ENCODE measurements around the gene RCL1.
A peak's percentile ranks its signal among the peaks of the same experiment; 100 is the strongest.

RCL1 gene

GRCh38 chr9:4811824-4812223 lies 19.1 kb downstream of the RCL1 start:
- DNase-seq (ENCODE audit: low read depth in 2 of 2) = no peak

GRCh38 chr9:4812858-4813257 lies 20.1 kb downstream of the RCL1 start:
- DNase-seq (ENCODE audit: low read depth in 2 of 2) = no peak

GRCh38 chr9:4814913-4815312 lies 22.2 kb downstream of the RCL1 start:
- no peak for DNase-seq (ENCODE audit: low read depth in 2 of 2)

- DNase-seq (ENCODE audit: low read depth in 2 of 2) = no peak
These were observed 22.7 kb downstream of the RCL1 start for GRCh38 chr9:4815381-4815956.

GRCh38 chr9:4820168-4820567 lies 27.4 kb downstream of the RCL1 start:
- DNase-seq (ENCODE audit: low read depth in 2 of 2) = no peak

- DNase-seq (ENCODE audit: low read depth in 2 of 2) = no peak
These were observed 28.4 kb downstream of the RCL1 start for GRCh38 chr9:4821133-4821532.

- no peak for DNase-seq (ENCODE audit: low read depth in 2 of 2)
These were observed 29.3 kb downstream of the RCL1 start for GRCh38 chr9:4822057-4822456.

GRCh38 chr9:4826417-4827166 lies 33.8 kb downstream of the RCL1 start:
- DNase-seq (ENCODE audit: low read depth in 2 of 2) = no peak

GRCh38 chr9:4827224-4827623 lies 34.5 kb downstream of the RCL1 start:
- no peak for DNase-seq (ENCODE audit: low read depth in 2 of 2)

- no peak for DNase-seq (ENCODE audit: low read depth in 2 of 2)
These were observed 36.0 kb downstream of the RCL1 start for GRCh38 chr9:4828761-4829160.

GRCh38 chr9:4829969-4830368 lies 37.2 kb downstream of the RCL1 start:
- DNase-seq (ENCODE audit: low read depth in 2 of 2) = no peak

GRCh38 chr9:4830699-4831098 lies 38.0 kb downstream of the RCL1 start:
- DNase-seq (ENCODE audit: low read depth in 2 of 2) = no peak

GRCh38 chr9:4831119-4831518 lies 38.4 kb downstream of the RCL1 start:
- DNase-seq (ENCODE audit: low read depth in 2 of 2) = no peak

GRCh38 chr9:4831944-4832343 lies 39.2 kb downstream of the RCL1 start:
- DNase-seq (ENCODE audit: low read depth in 2 of 2) = no peak

GRCh38 chr9:4832786-4833579 lies 40.2 kb downstream of the RCL1 start:
- peak in 1 of 2 donors; percentile 40 for DNase-seq (ENCODE audit: low read depth in 2 of 2)

- no peak for DNase-seq (ENCODE audit: low read depth in 2 of 2)
These were observed 41.2 kb downstream of the RCL1 start for GRCh38 chr9:4833781-4834560.

- no peak for DNase-seq (ENCODE audit: low read depth in 2 of 2)
These were observed 43.9 kb downstream of the RCL1 start for GRCh38 chr9:4836676-4837075.

- no peak for DNase-seq (ENCODE audit: low read depth in 2 of 2)
These were observed 44.8 kb downstream of the RCL1 start for GRCh38 chr9:4837261-4838188.

GRCh38 chr9:4838189-4838546 lies 45.4 kb downstream of the RCL1 start:
- DNase-seq (ENCODE audit: low read depth in 2 of 2) = no peak

- DNase-seq (ENCODE audit: low read depth in 2 of 2) = no peak
These were observed 46.7 kb downstream of the RCL1 start for GRCh38 chr9:4839470-4839912.

GRCh38 chr9:4840018-4840417 lies 47.3 kb downstream of the RCL1 start:
- no peak for DNase-seq (ENCODE audit: low read depth in 2 of 2)

Data from stimulated activated CD8-positive, alpha-beta memory T cell treated with anti-CD3 and anti-CD28 coated beads, Interleukin-15, amount 100 ng/mL, for 48 hours (primary cell).